Stimulated activated CD4-positive, alpha-beta T cell treated with anti-CD3 and anti-CD28 coated beads, Interleukin-1b, Interleukin-23, amount 100 ng/mL, for 48 hours (primary cell): ENCODE data around the gene CUL4A.

Experiments used
- DNase-seq: peaks from one replicate; pipeline ENCODE4 v3.0.0-alpha.2; 2020

The CUL4A gene

GRCh38 chr13:113179374-113180230, 29.8 kb upstream of the CUL4A start:
- no peak for DNase-seq

DNA sequence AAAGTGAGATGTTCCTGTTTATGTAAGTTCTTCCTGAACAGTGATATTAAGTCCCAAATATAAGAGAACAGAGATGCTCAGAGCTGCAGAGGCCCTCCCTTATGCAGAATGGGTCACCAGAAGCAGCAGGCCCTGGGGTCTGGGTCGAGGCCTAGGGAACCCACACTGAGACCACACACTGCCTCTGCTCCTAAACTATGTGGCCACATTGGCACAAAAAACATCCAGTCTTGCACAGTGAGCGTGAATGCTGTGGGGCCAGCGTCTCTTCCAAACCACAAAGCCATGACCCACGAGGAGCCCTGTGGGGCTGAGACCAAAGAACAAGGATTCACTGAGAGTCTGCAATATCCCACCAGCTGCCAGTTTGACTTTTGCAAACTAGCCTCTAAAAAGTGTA, 27.4 kb upstream of the CUL4A start:
- DNase-seq: no peak

DNA sequence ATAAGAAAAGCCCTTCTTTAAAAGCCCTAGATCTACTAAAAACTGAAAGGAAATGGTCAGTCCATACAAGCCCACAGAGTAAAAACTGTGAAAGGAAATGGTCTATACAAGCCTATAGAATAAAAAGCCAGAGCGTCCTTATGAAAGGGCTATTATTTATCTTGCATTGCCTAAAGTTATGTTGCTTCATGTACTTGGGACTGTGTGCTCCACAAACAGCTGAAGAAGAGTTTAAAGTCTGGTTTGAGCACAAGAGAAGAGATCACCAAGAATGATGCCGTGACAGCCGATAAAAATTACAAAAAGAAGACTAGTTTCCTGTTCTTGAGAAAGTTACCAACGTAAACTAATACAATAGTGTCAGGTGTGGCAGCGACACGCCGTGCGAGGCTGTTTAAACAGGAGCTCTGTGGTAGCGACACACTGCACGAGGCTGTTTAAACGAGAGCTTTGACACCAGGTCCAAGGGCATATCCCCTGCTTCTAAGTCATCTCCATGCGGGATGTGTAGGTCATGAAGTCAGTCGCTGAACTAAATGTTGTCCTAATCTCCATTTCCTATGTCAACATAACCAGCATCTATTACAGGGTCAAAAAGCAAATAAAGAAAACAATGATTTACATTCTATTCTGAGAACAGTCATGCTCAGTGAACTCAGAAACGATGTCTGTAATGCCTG, 25.8 kb upstream of the CUL4A start:
- DNase-seq: no peak

DNA sequence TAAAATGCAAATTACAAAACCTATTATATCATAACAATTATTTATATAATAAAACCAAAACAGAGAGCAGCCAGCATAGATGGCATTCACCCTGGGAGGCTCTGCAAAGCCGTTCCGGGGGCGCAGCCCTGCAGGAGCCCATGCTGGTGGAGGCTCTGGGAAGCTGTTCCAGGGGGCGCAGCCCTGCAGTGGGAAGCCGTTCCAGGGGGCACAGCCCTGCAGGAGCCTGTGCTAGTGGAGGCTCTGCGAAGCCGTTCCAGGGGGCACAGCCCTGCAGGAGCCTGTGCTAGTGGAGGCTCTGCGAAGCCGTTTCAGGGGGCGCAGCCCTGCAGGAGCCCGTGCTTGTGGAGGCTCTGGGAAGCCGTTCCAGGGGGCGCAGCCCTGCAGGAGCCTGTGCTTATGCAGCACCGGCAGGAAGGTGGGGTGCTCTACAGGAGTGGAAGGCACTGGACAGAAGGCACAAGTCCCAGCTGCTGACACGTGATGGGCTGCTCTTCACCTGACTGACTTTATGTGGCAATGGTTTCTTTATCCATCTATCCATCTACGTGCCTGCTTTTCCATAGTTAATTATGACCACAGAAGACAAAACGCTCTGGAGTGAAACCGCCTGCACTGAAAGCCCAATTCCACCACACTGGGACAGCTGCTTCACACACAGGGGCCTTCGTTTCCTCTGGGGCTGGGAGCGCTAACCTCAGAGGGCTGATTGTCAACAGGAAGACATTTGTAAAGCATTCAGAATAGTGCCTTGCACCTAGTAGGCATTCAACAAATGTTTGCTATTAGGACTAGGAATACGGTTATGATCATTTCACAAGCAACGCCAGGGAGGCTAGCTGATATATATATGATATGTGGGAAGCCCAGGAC, 24.6 kb upstream of the CUL4A start:
- no peak for DNase-seq

DNA sequence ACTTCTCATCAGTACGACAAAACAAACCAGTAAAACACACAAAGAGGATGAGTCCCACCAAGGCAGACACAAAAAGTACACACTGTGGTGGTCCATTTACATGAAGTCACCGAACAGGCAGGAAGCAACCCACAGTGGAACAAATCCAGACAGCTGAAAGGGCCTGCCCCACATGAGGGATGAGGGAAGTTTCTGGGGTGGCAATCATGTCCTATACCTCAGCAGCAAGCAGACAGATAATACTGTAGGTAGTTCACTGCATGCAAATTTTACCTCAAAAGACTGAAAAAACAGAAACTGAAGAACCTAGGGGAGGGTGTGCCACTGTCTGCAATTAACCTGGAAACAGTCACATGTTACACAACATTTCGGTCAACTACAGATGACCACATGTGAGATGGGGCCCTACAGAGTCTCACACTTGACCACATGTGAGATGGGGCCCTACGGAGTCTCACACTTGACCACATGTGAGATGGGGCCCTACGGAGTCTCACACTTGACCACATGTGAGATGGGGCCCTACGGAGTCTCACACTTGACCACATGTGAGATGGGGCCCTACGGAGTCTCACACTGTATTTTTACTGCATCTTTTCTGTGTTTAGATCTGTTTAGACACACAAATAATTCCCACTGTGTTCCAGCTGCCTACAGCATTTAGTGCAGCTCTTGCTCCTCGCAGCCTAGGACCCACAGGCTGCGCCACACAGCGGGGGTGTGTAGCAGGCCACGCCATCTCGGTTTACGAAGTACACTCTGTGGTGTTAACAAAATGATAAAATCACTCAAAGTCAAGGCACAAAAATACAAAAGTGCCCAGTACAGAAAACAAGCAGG, 23.1 kb upstream of the CUL4A start:
- DNase-seq: no peak

DNA sequence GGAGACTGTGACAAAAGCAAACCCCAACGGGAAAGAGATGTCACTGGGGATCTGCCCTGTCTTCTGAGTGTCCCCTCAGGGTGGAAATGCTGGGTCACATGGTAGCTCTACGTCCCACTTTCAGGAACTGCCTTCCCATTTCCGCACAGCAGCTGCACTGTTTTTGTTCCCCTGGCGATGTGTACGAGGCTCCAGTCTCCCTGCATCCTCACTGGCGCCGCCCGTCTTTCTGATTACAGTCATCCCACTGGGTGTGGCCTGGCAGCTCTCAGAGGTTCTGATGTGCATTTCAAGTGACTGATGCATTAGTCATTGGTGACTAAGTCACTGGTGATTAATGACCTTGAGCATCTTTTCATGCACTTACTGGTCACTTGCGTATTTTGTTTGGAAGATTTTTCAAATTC, 22.1 kb upstream of the CUL4A start:
- DNase-seq: peak; percentile 82

GRCh38 chr13:113187883-113188665, 21.3 kb upstream of the CUL4A start:
- no peak for DNase-seq

GRCh38 chr13:113190181-113190580, 19.2 kb upstream of the CUL4A start:
- DNase-seq: no peak

GRCh38 chr13:113192279-113192678, 17.1 kb upstream of the CUL4A start:
- DNase-seq: no peak

GRCh38 chr13:113192902-113193301, 16.5 kb upstream of the CUL4A start:
- DNase-seq: no peak

- DNase-seq: no peak
Observed at GRCh38 chr13:113195360-113195759, 14.1 kb upstream of the CUL4A start.

DNA sequence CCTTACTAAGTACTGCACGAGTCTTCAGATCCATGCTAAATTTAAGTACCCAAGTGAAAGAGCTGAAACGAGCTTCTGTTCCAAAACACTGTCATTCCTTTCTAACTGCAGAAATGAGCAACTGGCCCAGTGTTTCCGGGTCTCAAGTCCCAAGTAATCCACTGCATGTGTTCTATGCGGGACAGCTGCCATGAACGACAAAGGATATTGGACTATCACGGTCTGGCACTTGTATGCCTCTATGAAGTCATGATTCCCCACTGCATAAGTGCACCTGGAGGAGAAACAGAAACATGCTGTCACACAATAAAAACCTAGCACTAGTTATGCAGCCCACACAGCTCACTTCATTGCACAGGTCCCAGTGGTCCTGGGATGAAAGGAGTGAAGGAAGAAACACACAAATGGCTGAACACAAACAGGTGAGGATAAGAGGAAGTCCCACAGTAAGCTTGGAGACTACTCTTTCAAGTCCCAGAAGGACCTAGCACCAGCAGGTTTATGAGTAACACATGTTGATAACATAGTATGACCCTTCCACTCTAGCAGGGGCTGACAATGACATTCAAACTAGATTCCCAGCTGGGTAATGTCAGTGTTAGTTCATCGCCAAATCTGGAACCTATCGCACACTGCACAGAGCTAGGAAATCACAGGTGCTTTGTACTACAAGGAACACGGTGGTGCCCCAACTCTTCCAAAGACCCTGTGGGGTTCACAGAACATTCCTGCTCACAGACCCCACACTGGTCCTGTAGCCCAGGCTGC, 12.3 kb upstream of the CUL4A start:
- no peak for DNase-seq

- DNase-seq: no peak
Observed at GRCh38 chr13:113201815-113202214, 7.6 kb upstream of the CUL4A start.

DNA sequence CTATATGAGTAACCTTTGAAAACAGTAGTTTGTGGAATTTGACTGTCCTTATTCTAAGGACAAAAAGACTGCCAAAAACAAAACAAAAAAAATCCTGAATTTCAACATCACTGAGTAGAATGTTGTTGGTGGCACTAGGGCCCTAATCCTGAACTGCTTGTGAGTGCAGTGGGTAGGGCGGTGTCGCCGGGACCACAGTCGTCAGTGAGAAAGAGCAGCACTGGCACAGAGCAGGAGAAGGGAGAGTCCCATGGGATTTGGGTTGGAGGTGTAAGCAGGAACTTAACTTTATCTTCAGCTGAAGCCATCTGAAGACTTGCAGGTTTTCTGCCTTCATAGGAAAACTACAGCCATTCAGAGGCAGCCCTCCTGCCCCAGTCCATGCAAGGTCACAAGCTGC, 6.5 kb upstream of the CUL4A start:
- no peak for DNase-seq

DNA sequence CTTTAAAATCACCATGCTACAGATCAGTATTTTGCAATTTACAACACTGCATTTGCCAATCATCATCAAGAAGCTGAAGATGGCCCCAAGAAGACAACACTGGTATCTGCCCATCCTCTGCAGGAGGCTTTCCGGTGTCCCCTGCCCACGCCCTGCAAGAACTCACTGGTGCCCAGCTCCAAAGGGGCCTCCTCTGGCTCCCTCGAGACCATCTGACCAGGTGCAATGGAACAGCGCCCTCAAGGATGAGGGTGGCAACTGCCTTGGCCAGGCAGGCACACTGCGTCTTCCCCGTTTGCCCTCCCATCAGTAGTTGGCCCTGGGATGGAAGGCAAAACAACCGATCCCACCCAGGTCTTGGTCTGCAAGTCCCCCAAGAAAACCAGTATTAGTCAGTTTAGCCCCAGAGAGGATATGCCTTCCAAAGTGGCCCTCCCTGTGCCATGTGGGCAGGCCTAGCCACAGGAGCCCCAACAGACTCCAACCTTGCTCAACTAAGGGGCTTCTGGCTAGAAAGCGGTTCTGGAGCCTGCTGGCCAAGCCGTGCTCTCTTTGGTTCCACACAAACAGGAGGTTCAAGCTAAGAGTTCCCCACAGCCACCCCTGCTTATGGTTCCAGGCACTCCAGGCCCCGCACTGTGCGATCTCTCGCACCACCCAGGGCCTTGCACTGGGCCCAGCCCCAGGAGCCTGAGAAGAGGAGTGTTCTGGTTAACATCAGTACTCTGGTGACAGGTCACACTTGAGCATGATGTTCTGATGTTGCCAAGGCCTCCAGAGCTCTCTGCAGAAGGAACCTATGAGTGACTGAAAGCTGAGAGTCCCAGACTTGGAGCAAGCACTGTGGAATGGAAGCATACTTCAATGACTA, 5.7 kb upstream of the CUL4A start:
- DNase-seq: no peak

DNA sequence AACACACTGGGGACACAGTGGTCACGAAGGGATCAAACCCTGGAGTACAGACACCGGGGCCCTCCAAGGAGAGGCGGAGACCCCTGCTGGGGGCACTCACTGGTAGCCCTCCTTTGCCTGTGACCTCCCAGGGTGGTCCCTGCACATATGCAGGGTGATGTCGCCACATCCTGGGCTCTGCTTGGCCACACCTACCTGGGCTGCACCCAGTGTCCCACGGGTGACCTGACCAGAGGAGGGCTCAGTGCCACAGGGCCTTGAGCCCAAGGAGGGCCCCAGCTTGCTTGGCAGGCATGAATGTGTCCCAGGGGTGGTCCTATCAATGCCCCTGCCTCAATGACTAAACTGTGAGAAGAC, 5.1 kb upstream of the CUL4A start:
- no peak for DNase-seq

DNA sequence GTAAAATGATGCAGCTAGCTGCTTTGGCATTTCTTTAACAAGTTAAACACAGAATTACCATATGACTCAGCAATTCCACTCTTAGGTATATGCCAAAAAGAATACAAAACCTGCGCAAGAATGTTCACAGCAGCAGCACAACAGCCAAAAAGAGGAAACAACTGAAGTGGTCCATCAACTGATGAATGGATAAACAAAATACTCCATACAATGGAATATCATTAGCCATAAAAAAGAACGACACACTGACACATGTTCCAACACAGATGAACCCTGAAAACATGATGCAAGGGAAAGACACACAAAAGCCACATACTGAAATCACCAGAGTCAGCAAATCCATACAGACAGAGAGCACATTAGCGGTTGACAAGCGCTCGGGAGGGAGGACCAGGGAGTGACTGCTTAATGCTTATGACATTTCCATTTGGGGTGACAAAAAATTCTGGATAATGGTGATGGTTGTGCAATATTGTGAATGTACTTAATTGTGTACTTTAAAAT, 3.9 kb upstream of the CUL4A start:
- no peak for DNase-seq

DNA sequence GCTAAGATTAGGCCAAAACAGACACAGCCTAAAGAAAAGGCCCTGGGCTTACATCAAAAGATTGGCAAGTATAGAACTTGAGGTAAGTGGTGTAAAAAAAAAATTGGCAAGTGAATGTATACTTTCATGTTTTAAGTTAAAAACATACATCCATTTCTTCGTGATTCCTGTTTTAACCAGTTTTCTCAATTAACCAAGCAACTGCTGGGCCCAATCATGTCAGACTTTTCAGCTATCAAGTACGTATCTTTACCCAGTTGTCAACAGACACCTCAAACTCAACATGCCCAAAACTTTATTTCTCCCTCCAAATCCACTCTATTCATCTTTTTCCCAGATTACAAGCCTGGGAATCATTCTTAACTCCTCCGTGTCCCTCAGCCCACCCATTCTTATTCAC, 2.0 kb upstream of the CUL4A start:
- no peak for DNase-seq

DNA sequence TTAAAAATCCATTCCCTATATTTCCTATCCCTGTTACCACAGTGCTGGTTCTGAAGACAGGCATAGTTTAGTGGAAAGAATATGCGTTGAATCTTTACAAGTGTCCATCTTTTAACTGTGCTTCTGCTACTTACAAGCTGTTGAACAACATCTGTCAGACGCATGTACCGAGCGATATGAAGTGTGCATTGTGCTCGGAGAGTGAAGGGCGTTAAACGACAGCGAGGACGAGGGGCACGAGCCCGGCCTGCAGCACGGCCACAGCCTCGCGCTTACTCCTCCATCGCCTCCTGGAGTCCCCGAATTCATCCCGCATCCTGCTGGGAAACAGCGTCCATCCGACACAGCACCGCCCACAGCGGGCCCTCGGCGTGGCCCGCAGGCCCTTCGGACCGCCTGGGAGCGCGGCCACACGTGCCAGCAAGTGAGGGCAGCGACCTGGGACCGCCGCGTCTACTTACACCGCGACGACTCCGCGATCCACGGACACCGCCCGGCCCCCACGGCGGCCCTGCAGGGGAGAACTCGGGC, 1.5 kb upstream of the CUL4A start:
- no peak for DNase-seq
